Mesodermal cell (in vitro differentiated cells): Measurements from ENCODE around the gene KRT10.

Experiments
- H3K27ac ChIP-seq: 2 replicates; pipeline ENCODE4 v1.7.0; 2013; ENCODE audit warnings: mild to moderate bottlenecking, low read depth, low read length, moderate library complexity; ENCODE audit not compliant: severe bottlenecking
- H3K36me3 ChIP-seq: 2 replicates; pipeline ENCODE4 v1.7.1; 2013; ENCODE audit warnings: mild to moderate bottlenecking, low read length, moderate library complexity; ENCODE audit not compliant: control insufficient read depth, insufficient read depth
- H3K4me1 ChIP-seq: one replicate; pipeline ENCODE4 v1.7.1; 2013; ENCODE audit warnings: mild to moderate bottlenecking, low read length; ENCODE audit not compliant: insufficient read depth, control insufficient read depth, poor library complexity, severe bottlenecking
- H3K4me3 ChIP-seq: 2 replicates; pipeline ENCODE4 v1.7.0; 2013; ENCODE audit warnings: low read length, control low read depth, mild to moderate bottlenecking; ENCODE audit not compliant: insufficient read depth, poor library complexity, severe bottlenecking; ENCODE audit errors: extremely low read depth
- H3K9me3 ChIP-seq: 2 replicates; pipeline ENCODE4 v1.7.1; 2013; ENCODE audit warnings: mild to moderate bottlenecking, low read length, moderate library complexity; ENCODE audit not compliant: control insufficient read depth
- WGBS, 2 experiments: methylation state at CpG; one replicate each; pipeline ENCODE4 v1.1.5; 2013; ENCODE audit warnings: missing lambda C conversion rate in 2 of 2; ENCODE audit not compliant: insufficient coverage in 2 of 2; 5-methylcytosine and 5-hydroxymethylcytosine counted together

KRT10 gene

DNA sequence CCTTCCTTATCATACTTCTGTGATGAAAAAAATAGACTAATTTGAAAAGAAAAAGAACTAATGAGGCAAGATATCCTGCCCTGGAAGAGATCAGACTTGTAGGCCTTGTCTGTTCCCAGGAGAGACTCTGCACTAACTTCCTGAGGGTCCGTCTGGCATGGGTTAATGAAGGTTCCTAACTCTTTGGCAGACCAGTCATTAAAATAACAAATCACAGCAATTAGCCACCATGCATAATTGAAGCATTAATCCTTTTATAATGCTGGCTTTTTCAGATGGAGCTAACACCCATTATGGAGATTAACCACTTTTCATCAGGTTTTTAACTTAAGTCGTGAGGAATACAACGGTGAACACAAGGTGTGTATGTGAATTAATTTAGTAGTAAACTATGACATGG lies 10.4 kb upstream of the KRT10 start:
- Histone ChIP-seq H3K36me3 (peaks cover 7% of the 10 kb centered on the region), H3K4me3 (no peak overlapping the region), H3K27ac (no peak overlapping the region), H3K4me1 (no peaks in the 10 kb centered on the region), H3K9me3 (no peaks in the 10 kb centered on the region)
- no CpG with 5 or more reads among the region's 3 CpGs for WGBS, 2 experiments

- no peaks in the 10 kb centered on the region for H3K4me1 ChIP-seq
- no peak overlapping the region for H3K27ac ChIP-seq
- no peak overlapping the region for H3K4me3 ChIP-seq
- H3K36me3 ChIP-seq: peaks cover 7% of the 10 kb centered on the region
- no peaks in the 10 kb centered on the region for H3K9me3 ChIP-seq
- WGBS, 2 experiments: 83% methylated on average over 1 of the region's 2 CpGs; no CpG with 5 or more reads in 1 of the 2 experiments
Measured at GRCh38 chr17:40830085-40830776, 7.8 kb upstream of the KRT10 start.

DNA sequence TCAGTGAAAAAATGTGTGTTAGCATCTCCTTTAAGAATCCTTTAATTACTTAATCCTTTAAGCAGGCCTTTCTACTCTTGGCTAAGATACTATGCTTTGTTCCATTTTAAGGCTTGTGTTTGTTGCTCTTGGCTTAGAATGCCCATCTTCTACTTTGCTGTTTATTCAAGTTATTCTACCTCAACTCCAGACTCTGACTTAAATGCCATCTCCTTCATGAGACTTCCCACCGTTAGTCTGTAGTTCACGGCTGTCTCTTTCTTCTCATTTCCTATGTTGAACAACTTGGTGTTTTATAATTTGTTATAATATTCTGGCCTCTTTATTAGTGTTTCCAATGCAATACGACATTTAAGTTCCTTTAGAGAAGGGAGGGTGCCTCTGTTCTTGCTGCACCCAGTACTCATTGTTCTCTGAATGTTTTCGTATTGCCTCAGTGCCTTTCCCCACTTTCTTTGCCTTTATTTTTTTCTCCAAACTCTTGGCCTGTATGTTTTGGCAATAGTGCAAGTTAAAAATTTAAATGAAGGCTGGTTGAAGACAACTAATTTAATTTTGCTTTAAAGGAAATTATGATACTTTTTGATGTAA lies 6.1 kb upstream of the KRT10 start:
- Histone ChIP-seq H3K4me1 (no peaks in the 10 kb centered on the region), H3K36me3 (no peaks in the 10 kb centered on the region), H3K4me3 (no peak overlapping the region), H3K9me3 (no peaks in the 10 kb centered on the region), H3K27ac (no peak overlapping the region)
- WGBS, 2 experiments: 80% methylated on average over 1 of the region's 4 CpGs; no CpG with 5 or more reads in 1 of the 2 experiments

DNA sequence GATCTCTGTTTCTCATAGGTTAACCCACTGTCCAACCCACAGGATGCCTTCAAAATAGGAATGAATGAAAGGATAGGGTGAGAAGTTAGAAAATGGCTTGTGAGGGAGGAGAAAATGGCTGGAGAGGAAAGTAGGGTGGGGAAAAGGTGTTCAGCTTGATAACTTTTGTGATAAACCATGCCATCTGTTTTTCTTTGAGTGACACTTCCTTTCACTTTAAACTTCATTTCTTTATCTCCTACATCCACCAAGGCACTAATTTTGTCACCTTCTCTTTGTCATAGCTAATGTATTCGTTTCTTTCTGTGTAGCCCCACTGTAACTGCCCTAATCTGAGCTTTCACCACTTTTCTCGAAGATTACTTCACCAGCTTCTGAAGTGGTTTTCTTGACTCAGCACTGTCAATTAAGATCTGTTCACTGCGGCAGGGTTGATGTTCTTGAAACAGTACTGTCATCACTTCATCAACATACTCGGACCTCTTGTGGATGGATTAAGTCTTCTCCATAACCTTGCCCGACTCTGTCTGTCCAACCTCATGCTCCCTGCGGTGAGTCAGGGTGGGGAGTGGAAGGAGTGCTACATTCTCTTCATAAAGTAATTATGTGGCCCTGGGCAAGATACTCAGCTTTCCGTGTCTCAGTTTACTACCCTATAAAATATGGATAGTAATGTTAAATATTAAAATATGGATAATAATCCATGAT lies 5.5 kb upstream of the KRT10 start:
- no peak overlapping the region for H3K4me3 ChIP-seq
- H3K36me3 ChIP-seq: no peaks in the 10 kb centered on the region
- no peak overlapping the region for H3K27ac ChIP-seq
- no peaks in the 10 kb centered on the region for H3K4me1 ChIP-seq
- 88 to 100% methylated on average over 2 of the region's 7 CpGs for WGBS, 2 experiments
- no peaks in the 10 kb centered on the region for H3K9me3 ChIP-seq

- no peaks in the 10 kb centered on the region for H3K9me3 ChIP-seq
- 100% methylated on average over 1 of the region's 2 CpGs for WGBS, 2 experiments
- H3K4me3 ChIP-seq: no peak overlapping the region
- no peaks in the 10 kb centered on the region for H3K36me3 ChIP-seq
- no peaks in the 10 kb centered on the region for H3K4me1 ChIP-seq
- H3K27ac ChIP-seq: no peak overlapping the region
Measured at GRCh38 chr17:40825599-40825998, 3.2 kb upstream of the KRT10 start.

- H3K4me3 ChIP-seq: no peak overlapping the region
- H3K36me3 ChIP-seq: no peaks in the 10 kb centered on the region
- no peak overlapping the region for H3K27ac ChIP-seq
- H3K9me3 ChIP-seq: no peaks in the 10 kb centered on the region
- no peaks in the 10 kb centered on the region for H3K4me1 ChIP-seq
- WGBS, 2 experiments: no CpG with 5 or more reads among the region's 1 CpG
Measured at GRCh38 chr17:40824015-40824832, 1.8 kb upstream of the KRT10 start.

DNA sequence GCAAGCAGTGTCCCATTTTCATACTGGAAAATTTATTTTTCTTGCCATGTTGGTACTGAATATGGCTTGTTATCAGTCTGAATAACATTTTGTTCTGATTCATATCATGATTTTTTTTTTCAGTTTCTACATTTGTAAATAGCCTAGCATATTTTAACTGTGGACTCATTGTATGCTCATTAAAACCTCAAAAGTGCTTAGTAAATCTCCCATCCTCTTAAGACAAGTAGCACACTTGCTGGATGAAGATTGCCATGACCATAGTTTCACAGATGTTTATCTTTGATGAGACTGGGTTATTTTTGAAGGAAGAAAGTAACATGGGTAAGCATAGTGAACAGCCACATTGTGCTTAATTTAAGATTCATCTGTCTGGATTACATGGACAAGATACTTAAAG lies 878 bp downstream of the KRT10 start:
- no peaks in the 10 kb centered on the region for H3K4me1 ChIP-seq

GRCh38 chr17:40820228-40820838 lies 2.1 kb downstream of the KRT10 start:
- peak overlapping the region; percentile 58 for H3K4me3 ChIP-seq
- 93 to 97% methylated on average over 4 of the region's 9 CpGs for WGBS, 2 experiments
- H3K36me3 ChIP-seq: peaks cover 10% of the 10 kb centered on the region
- H3K27ac ChIP-seq: no peak overlapping the region
- H3K9me3 ChIP-seq: no peaks in the 10 kb centered on the region
- H3K4me1 ChIP-seq: no peaks in the 10 kb centered on the region

More for the DNA sequence above, 878 bp downstream of the KRT10 start:
- Histone ChIP-seq H3K9me3 (no peaks in the 10 kb centered on the region), H3K27ac (no peak overlapping the region), H3K4me3 (no peak overlapping the region), H3K36me3 (peaks cover 10% of the 10 kb centered on the region)

DNA sequence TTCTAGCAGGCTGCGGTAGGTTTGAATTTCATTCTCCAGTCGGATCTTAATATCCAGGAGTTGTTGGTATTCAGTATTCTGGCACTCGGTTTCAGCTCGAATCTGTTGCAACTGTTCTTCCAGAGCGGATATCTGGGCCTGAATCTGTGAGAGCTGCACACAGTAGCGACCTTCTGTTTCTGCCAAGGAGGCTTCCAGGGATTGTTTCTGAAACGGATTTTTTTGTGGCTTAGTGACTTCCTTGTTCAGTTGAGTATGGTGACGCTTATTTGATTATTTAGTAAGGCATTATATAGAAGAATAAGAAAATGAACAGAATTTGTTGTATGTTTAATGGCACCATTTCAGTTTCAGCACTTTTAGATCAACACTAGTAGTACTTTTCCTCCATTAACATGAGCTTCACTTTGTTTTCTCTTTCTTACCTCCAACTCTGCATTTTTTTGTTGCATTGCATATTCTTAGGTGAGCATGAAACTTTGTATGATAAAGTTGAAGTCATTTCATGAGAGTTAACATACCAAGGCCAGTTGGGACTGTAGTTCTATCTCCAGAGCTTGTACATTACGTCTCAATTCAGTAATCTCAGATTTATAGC lies 2.8 kb downstream of the KRT10 start:
- WGBS, 2 experiments: 79 to 86% methylated on average over 4 to 5 of the region's 9 CpGs
- H3K27ac ChIP-seq: peak overlapping the region; percentile 82

More for the DNA sequence above, 2.8 kb downstream of the KRT10 start:
- Histone ChIP-seq H3K9me3 (no peaks in the 10 kb centered on the region), H3K4me1 (no peaks in the 10 kb centered on the region), H3K36me3 (peaks cover 10% of the 10 kb centered on the region), H3K4me3 (peak overlapping the region; percentile 58)
